Cardiac muscle cell (in vitro differentiated cells and primary cell): Measurements from ENCODE around the gene BOD1. TPM values are rescaled to one million over a fixed set of nuclear protein-coding genes. Genes with fewer than 3 reads are reported as not detected.
A peak's percentile ranks its signal among the peaks of the same experiment; 100 is the strongest.

ENCODE experiments used
- DNase-seq, 2 donors: peaks; one replicate each; pipeline versions ENCODE4 v3.0.0 to v3.0.0-alpha.2; 2010 to 2017; ENCODE audit warnings: low read depth in 1 of 2, low spot score in 1 of 2
- H3K27ac ChIP-seq: fragments of 200-600 bp; sonication (generic); 2 replicates; pipeline ENCODE4 v1.5.1; 2016
- H3K27me3 ChIP-seq: fragments of 200-600 bp; sonication (generic); 2 replicates; pipeline ENCODE4 v1.6.0; 2016; ENCODE audit warnings: control low read depth
- H3K36me3 ChIP-seq: fragments of 200-600 bp; sonication (generic); 2 replicates; pipeline ENCODE4 v1.5.1; 2016; ENCODE audit warnings: control low read depth
- H3K4me1 ChIP-seq: fragments of 200-600 bp; sonication (generic); 2 replicates; pipeline ENCODE4 v1.8.1; 2017; ENCODE audit warnings: low read depth, mild to moderate bottlenecking, mixed run types
- H3K4me3 ChIP-seq: fragments of 200-600 bp; sonication (generic); 2 replicates; pipeline ENCODE4 v1.5.1; 2016; ENCODE audit warnings: mild to moderate bottlenecking
- H3K9me3 ChIP-seq: fragments of 200-600 bp; sonication (generic); 2 replicates; pipeline ENCODE4 v1.5.1; 2017; ENCODE audit warnings: low read depth, mild to moderate bottlenecking, control low read depth
- polyA plus RNA-seq: library from polyadenylated mRNA; unstranded; fragments of >200 nt; fragmentation: Nextera tagmentation; extraction: Ambion mirVana; gene quantifications from 2 replicates; pipeline ENCODE4 v1.2.1, GENCODE V29; 2016
- total RNA-seq: library from RNA; depleted of rRNA; stranded (reverse); fragments of >200 nt; gene quantifications from 2 replicates; pipeline ENCODE4 v1.2.3, GENCODE V29; 2016
- TF ChIP-seq, protein P1 (sequence below): IDR thresholded peaks from 2 replicates; pipeline ENCODE4 v1.5.1; 2012; ENCODE audit warnings: low read depth, mild to moderate bottlenecking, low read length

Gene BOD1
- total and polyA plus RNA-seq, 2 experiments from 2014 or later = 80.5 to 94.9 TPM

DNA sequence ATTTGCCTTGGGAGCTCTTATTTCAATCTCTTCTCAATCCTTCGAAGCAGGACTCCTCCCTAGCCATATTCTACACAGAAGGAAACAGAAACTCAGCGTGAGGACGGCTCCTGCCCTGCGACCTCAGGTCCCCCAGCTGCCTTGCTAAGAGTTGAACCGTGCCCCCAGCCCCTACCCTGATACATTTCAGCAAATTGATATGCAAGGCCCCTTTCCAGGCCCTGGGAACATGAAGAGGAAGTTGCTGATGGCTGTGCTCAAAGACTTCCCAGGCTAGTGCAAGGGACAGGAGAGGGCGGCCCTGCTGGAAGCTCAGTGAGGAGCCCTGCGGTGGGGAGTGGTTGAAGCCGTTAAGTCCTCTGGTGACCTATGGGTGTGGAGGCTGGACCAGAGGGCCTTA is 41.5 kb downstream of the BOD1 start:
- TF ChIP-seq, protein P1, sequence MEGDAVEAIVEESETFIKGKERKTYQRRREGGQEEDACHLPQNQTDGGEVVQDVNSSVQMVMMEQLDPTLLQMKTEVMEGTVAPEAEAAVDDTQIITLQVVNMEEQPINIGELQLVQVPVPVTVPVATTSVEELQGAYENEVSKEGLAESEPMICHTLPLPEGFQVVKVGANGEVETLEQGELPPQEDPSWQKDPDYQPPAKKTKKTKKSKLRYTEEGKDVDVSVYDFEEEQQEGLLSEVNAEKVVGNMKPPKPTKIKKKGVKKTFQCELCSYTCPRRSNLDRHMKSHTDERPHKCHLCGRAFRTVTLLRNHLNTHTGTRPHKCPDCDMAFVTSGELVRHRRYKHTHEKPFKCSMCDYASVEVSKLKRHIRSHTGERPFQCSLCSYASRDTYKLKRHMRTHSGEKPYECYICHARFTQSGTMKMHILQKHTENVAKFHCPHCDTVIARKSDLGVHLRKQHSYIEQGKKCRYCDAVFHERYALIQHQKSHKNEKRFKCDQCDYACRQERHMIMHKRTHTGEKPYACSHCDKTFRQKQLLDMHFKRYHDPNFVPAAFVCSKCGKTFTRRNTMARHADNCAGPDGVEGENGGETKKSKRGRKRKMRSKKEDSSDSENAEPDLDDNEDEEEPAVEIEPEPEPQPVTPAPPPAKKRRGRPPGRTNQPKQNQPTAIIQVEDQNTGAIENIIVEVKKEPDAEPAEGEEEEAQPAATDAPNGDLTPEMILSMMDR = no peak
- no peaks in the 10 kb centered on the region for H3K36me3 ChIP-seq

DNA sequence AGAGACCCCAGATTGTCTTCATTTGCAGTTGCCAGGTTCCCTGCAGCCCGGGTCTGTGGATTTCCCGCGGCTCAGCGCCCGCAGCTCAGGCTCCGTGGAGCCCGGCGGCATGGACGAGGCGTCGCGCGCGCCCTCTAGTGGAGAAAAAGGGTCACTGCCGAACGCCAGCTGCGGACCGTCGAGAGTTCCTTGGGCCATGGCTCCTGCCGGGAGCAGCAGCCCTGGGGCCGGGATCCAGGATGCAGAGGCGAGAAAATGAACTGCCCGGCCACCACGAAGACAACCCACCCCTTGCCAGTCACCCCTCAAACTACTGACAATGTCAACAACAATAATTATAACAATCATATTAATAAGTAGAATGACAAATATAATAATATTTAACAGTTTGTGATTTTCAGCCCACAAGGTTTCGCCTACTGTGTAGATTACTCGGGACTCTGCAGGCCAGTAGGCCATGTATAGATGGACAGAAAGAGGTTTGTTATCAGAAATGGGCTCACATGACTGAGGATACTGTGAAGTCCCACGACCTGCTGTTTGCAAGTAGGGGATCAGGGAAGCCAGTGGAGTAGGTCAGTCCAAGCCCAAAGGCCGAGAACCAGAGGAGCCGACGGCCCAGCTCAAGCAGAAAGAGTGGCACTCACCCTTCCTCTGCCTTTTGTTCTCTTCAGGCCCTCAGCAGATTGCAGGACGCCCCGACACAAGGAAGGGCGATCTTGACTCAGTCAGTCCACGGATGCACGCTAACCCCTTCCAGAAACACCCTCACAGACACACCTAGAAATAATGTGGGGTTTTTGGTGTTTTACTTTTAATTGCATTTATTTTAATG is 43.1 kb downstream of the BOD1 start:
- H3K4me1 ChIP-seq = peaks cover 14% of the 10 kb centered on the region
- peak; percentile 73 to 80 for DNase-seq
- H3K9me3 ChIP-seq = no peaks in the 10 kb centered on the region
- no peaks in the 10 kb centered on the region for H3K27me3 ChIP-seq
- no peak overlapping the region for H3K27ac ChIP-seq
- TF ChIP-seq, protein P1 = peak; percentile 94
- H3K4me3 ChIP-seq = no peak overlapping the region
- no peaks in the 10 kb centered on the region for H3K36me3 ChIP-seq

More for the DNA sequence above, 41.5 kb downstream of the BOD1 start:
- Histone ChIP-seq H3K4me3 (no peak overlapping the region), H3K27me3 (no peaks in the 10 kb centered on the region), H3K9me3 (no peaks in the 10 kb centered on the region), H3K27ac (no peak overlapping the region), H3K4me1 (peaks cover 14% of the 10 kb centered on the region)
- no peak for DNase-seq

DNA sequence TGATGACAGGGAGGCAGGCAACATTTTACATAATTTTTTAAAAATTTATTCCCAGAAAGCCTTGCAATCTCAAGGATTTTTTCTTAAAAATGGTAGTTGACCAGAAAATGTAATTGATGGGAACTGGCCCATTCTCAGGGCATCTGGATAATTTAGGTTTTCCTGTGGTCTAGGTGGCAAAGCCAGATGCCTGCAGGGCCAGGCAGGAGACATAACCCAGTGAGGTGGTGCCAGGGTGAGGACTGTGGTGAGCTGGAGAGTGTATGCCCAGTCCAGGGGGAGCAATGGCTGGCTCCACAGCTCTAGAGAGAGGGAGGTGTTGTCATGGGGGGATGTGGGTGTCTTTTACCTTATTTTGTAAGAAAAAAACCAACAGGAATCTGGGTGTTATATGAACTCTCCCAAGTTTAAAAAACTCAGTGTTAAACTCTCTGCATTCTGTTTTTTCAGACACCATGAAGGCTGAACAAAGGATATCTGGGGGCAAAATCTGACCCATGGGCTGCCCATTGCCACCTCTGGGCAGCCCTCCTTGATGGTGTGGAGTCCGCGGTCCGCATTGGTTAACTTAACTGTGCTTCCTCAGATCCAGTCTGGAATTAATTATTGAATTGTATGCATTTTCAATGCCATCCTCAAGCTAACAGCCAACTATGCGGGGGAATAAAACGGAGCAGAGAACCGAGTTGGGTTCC is 43.9 kb downstream of the BOD1 start:
- Histone ChIP-seq H3K36me3 (no peaks in the 10 kb centered on the region), H3K4me3 (no peak overlapping the region), H3K27ac (no peak overlapping the region), H3K4me1 (peaks cover 14% of the 10 kb centered on the region), H3K27me3 (no peaks in the 10 kb centered on the region), H3K9me3 (no peaks in the 10 kb centered on the region)
- TF ChIP-seq, protein P1 = no peak
- no peak for DNase-seq

DNA sequence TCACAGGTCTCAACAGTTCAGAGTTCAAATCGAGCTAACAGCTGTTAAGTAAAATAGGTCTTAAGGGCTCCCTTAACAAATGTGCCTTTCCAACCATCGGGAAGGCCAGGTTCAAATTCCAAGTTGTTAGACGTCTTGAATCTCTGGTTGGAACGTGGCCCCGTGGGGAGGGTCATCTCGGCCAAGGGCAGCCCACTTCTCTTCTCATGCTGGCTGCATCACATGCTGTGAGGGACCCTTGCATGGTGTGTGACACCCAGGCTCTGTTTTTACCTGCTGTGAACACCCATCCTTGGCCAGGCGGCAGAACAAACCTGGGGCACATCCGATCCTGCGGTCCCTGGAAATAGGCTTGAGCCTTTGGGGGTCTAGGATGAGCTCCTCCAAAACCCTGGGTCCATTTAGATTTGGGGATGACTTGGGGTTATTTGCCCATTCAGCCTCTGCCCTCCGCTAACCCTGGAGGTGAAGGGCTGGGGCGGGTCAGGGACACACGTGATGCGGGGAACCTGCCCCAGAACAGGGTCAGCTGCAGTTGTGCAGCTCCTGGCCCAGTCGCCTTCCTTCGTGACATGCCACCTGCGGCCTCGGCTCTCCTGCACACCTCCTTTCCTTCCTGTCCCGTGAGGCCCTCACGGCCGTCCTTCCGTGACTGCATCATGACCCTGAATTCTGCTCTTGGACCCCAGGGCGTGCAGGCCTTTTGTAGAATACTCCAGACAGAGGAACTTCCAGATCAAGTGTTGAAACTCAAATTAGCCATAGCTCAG is 45.9 kb downstream of the BOD1 start:
- H3K27ac ChIP-seq = no peak overlapping the region
- H3K36me3 ChIP-seq = no peaks in the 10 kb centered on the region
- peaks cover 14% of the 10 kb centered on the region for H3K4me1 ChIP-seq
- no peak for DNase-seq
- TF ChIP-seq, protein P1 = no peak
- H3K9me3 ChIP-seq = no peaks in the 10 kb centered on the region
- no peak overlapping the region for H3K4me3 ChIP-seq
- no peaks in the 10 kb centered on the region for H3K27me3 ChIP-seq

DNA sequence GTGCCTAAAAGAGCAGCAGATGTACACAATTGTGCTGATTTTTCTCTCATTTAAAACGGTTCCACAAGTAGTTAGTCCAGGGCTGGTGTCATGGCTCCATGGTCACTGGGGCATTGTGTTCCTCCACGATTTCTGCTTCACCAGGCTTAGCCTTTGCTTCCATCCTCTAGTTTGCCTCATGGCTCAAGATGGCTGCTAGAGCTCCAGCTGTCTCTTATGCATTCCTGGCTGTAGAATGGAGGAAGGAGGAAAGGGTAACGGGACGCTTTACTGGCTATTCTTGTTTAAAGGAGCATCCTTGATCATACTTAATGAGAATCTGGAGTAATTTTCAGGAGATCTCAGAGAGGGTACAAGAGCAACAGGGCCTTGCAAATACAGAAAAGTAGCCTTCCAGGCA is 47.7 kb downstream of the BOD1 start:
- TF ChIP-seq, protein P1 = no peak
- DNase-seq = no peak

More for the DNA sequence above, 47.7 kb downstream of the BOD1 start:
- Histone ChIP-seq H3K4me3 (no peak overlapping the region), H3K9me3 (no peaks in the 10 kb centered on the region), H3K4me1 (peaks cover 8% of the 10 kb centered on the region), H3K27me3 (no peaks in the 10 kb centered on the region), H3K27ac (no peak overlapping the region), H3K36me3 (no peaks in the 10 kb centered on the region)
